HG03460 (cell line): ENCODE results near the gene ZMIZ1.

ENCODE experiments used
- ATAC-seq: cut with Tn5 transposase; IDR thresholded peaks from one replicate; pipeline ENCODE4 v1.9.1; 2021; ENCODE audit not compliant: unreplicated experiment

ZMIZ1 gene

GRCh38 chr10:79166312-79166721 lies 97.6 kb downstream of the ZMIZ1 start:
- ATAC-seq, result no peak

DNA sequence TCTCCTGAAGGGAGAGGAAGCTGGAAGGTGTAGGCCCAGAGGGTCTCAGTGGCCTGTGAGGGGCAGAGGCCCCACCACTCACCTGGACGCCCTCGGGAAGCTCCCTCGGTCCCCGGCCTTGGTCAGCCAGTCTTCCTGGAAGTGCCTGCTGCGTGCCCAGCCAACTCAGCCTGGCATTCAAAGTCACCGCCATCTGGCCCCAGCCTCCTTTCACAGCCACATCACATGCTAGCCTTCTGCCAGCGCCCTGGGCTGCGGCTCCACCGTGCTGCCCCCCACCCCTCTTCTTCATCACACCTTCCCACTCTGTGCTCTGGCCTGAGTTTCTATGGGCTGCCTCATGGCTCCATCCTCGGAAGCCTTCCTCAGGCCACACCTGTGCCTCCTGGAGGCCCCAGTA lies 98.0 kb downstream of the ZMIZ1 start:
- ATAC-seq, result no peak

- ATAC-seq, result no peak
Measured at GRCh38 chr10:79167537-79167936, 98.8 kb downstream of the ZMIZ1 start.

- no peak for ATAC-seq
Measured at GRCh38 chr10:79168210-79168609, 99.4 kb downstream of the ZMIZ1 start.

- ATAC-seq, result no peak
Measured at GRCh38 chr10:79170226-79170752, 101.5 kb downstream of the ZMIZ1 start.

DNA sequence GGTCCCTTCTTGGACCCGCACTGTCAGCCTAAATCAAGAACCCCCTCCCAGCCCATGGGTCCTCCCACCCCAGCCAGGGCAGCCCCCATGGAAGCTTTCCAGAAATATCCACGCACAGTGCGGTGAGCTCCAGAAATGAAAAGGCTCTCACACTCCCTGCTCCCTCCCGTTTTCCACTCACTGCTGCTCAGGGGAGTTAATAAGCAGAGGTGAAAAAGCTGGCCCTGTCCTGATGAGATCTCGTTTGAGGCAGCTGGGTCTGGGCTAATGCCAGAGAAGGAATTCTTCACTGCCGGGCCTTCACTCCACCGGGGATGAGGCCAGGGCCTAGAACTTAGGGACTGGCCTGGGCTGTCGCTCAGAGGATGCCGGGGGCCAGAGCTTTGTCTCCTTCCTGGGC lies 102.2 kb downstream of the ZMIZ1 start:
- ATAC-seq, result no peak

- ATAC-seq, result no peak
Measured at GRCh38 chr10:79171504-79171903, 102.7 kb downstream of the ZMIZ1 start.

GRCh38 chr10:79172881-79173280 lies 104.1 kb downstream of the ZMIZ1 start:
- ATAC-seq, result no peak

DNA sequence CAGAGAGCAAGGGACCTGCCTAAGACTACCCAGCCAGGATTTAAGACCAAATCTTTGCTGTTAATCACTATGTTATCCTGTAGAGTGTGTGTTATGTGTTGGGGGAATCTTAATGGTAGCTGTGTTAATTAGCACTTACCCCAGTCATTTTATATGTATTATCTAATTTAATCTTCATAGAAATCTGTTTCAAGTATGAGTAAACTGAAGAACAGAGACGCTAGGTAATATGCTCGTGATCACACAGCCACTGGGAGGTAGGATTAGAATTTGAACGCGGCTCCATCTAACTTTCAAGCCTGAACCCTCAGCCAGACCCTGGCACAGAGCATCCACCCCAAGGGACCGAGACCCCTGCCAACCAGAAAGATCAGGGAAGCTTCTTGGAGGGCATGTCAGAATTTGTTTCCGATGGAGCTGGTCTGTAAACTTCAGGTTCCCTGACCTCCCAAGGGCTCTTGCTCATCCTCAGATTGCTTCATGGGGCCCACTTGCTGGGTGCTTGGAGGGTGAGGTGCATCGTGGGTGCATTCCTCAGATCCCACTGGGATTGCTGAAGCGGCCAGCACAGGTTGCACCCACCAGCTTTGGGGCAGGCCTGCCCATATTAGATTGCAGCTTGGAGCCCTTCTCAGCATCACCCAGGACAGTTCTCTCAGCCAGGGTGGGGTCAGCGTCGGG lies 105.0 kb downstream of the ZMIZ1 start:
- no peak for ATAC-seq

DNA sequence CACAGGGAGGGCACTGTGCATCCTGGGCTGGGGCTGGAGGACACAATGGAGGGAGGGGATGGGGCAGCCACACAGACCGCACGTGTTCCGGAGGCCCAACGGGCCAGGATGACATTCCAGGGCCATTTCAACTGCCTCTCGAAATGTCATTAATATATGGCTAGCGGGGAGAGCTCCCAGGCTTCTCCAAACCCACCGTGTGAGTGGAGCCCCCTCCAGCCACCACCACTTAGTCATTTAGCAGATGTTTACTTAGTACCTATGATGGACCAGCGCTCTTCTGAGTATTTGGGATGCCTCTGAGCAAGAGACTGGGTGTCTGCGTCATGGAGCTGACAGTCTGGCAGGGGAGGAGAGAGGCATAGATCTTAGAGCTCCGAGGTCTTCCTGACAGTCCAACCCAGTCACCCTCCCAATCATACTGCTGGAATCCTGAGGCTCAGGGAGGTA lies 107.3 kb downstream of the ZMIZ1 start:
- ATAC-seq, result no peak

GRCh38 chr10:79176949-79177602 lies 108.3 kb downstream of the ZMIZ1 start:
- no peak for ATAC-seq

GRCh38 chr10:79178070-79178576 lies 109.4 kb downstream of the ZMIZ1 start:
- no peak for ATAC-seq

DNA sequence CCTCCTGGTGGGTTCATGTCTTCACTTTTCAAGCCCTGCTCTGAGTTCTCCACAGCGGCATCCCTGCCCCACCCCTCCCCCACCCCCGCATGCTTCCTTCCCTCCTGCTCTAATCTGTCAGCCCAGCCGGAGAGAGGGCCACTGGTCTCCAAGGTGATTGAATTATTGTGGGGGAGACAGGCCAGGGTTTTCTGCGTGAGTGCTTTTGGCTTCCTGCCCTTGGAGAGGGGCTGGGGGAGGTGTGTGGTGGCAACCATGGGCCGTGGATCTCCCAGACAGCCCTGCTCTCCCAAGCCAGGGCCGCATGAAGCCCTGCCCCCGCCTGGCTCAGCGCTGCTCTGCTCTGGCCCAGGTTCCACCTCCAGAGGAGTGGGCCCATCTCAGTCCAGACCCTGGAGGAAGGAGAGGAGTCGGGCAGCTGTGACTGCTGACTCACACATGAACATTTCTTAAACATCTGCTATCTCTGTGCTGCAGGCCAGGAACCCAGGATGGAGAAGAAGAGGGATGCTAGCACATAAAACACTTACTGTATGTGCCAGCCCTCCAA lies 109.9 kb downstream of the ZMIZ1 start:
- ATAC-seq, result no peak

DNA sequence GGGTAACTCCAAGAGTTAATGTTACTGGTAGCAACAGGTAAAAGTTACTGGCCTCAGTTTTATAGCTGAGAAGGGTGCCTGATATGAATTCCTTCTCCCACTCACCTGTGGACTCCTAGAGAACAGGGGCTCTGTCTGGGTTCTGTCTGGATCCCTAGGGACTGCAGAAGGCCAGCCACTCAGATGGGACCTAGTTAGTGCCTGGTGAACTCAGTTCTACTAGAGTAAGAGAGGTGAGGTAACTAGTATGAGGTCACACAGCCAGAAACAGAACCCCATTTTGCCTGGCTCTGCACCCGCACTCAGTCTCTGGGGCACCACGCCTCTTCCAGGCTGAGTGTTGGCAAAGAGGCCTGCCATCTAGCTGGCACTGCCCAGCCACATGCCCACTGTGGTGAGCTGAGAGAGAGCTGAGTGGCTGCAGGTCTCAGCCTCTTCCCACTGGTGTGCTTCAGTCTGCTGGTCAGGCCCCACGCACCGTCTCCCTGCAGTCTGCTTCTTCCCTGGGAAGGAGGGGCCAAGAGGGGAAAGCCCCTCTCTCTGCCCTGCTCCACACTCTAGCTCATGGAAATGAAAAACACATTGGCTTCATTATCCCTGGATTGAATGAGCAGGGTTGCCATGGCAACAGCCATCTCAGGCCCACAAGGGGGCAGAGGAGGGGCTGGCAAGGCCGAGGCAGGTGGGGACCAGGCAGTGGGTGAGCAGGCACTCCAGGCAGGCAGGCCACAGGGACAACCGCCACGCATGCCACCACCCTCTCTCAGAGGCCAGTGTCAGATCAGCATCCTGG lies 110.6 kb downstream of the ZMIZ1 start:
- no peak for ATAC-seq

- ATAC-seq, result no peak
Measured at GRCh38 chr10:79179957-79180309, 111.2 kb downstream of the ZMIZ1 start.

GRCh38 chr10:79180414-79181221 lies 111.9 kb downstream of the ZMIZ1 start:
- no peak for ATAC-seq

GRCh38 chr10:79181227-79181626 lies 112.5 kb downstream of the ZMIZ1 start:
- ATAC-seq, result no peak

GRCh38 chr10:79181698-79182521 lies 113.1 kb downstream of the ZMIZ1 start:
- ATAC-seq, result no peak

- no peak for ATAC-seq
Measured at GRCh38 chr10:79182781-79183467, 114.2 kb downstream of the ZMIZ1 start.
